ENCODE results near the gene BMP10.

The BMP10 gene

GRCh38 chr2:68879296-68879695 lies 8.1 kb upstream of the BMP10 start:
- Mint-ChIP-seq H3K36me3 (no peaks in the 10 kb centered on the region), H3K27me3 (peaks cover 9% of the 10 kb centered on the region), H3K27ac (no peak overlapping the region), H3K4me1 (no peaks in the 10 kb centered on the region), H3K9me3 (no peaks in the 10 kb centered on the region), H3K4me3 (no peak overlapping the region)
- DNase-seq (ENCODE audit: low spot score in 2 of 2) (no peak), ATAC-seq (ENCODE audit: low read depth) (no peak)

DNA sequence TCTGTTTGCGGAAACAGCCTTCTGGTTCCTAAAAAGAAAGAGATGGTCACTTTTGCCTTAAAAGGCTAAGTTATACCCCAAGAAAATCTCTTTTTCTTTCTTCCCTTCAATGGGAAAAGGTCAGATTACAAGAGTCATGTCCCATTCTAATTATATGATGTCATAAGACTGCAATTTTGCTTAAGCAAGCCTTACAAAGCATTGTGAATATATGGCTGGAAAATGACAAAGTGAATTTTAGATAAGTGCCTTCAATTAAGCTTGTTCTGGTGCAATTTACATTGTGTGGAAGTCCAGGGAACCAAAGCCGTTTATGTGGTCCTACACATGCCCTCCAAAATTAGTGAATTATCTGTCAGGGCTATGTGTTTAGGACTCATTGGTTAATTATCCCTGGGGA lies 7.6 kb upstream of the BMP10 start:
- DNase-seq (ENCODE audit: low spot score in 2 of 2) = no peak
- Mint-ChIP-seq H3K36me3 (no peaks in the 10 kb centered on the region), H3K27ac (no peak overlapping the region), H3K4me1 (no peaks in the 10 kb centered on the region), H3K4me3 (no peak overlapping the region), H3K27me3 (peaks cover 9% of the 10 kb centered on the region), H3K9me3 (no peaks in the 10 kb centered on the region)
- ATAC-seq (ENCODE audit: low read depth) = no peak

- no peak for ATAC-seq (ENCODE audit: low read depth)
- no peaks in the 10 kb centered on the region for H3K4me1 Mint-ChIP-seq
- H3K27me3 Mint-ChIP-seq = peaks cover 9% of the 10 kb centered on the region
- no peak overlapping the region for H3K27ac Mint-ChIP-seq
- no peaks in the 10 kb centered on the region for H3K36me3 Mint-ChIP-seq
- no peaks in the 10 kb centered on the region for H3K9me3 Mint-ChIP-seq
- DNase-seq (ENCODE audit: low spot score in 2 of 2) = no peak
- no peak overlapping the region for H3K4me3 Mint-ChIP-seq
These were observed 7.0 kb upstream of the BMP10 start for GRCh38 chr2:68878071-68878711.

GRCh38 chr2:68877079-68877772 lies 6.0 kb upstream of the BMP10 start:
- no peak overlapping the region for H3K4me3 Mint-ChIP-seq
- peaks cover 9% of the 10 kb centered on the region for H3K27me3 Mint-ChIP-seq
- no peak overlapping the region for H3K27ac Mint-ChIP-seq
- ATAC-seq (ENCODE audit: low read depth) (no peak), DNase-seq (ENCODE audit: low spot score in 2 of 2) (no peak)
- no peaks in the 10 kb centered on the region for H3K9me3 Mint-ChIP-seq
- no peaks in the 10 kb centered on the region for H3K4me1 Mint-ChIP-seq
- no peaks in the 10 kb centered on the region for H3K36me3 Mint-ChIP-seq

GRCh38 chr2:68870215-68870614 lies 982 bp downstream of the BMP10 start:
- Mint-ChIP-seq H3K27ac (no peak overlapping the region), H3K4me1 (no peaks in the 10 kb centered on the region), H3K36me3 (no peaks in the 10 kb centered on the region), H3K9me3 (no peaks in the 10 kb centered on the region), H3K4me3 (no peak overlapping the region), H3K27me3 (peaks cover 8% of the 10 kb centered on the region)
- no peak for DNase-seq (ENCODE audit: low spot score in 2 of 2)
- ATAC-seq (ENCODE audit: low read depth) = no peak

- Mint-ChIP-seq H3K36me3 (no peaks in the 10 kb centered on the region), H3K4me3 (no peak overlapping the region), H3K27me3 (peaks cover 3% of the 10 kb centered on the region), H3K4me1 (no peaks in the 10 kb centered on the region), H3K9me3 (no peaks in the 10 kb centered on the region), H3K27ac (no peak overlapping the region)
- ATAC-seq (ENCODE audit: low read depth) (no peak), DNase-seq (ENCODE audit: low spot score in 2 of 2) (no peak)
These were observed 6.1 kb downstream of the BMP10 start for GRCh38 chr2:68865108-68865507.

GRCh38 chr2:68863996-68864395 lies 7.2 kb downstream of the BMP10 start:
- Mint-ChIP-seq H3K27ac (no peak overlapping the region), H3K9me3 (no peaks in the 10 kb centered on the region), H3K27me3 (peaks cover 3% of the 10 kb centered on the region), H3K4me1 (no peaks in the 10 kb centered on the region), H3K36me3 (no peaks in the 10 kb centered on the region), H3K4me3 (no peak overlapping the region)
- DNase-seq (ENCODE audit: low spot score in 2 of 2) (no peak), ATAC-seq (ENCODE audit: low read depth) (no peak)

DNA sequence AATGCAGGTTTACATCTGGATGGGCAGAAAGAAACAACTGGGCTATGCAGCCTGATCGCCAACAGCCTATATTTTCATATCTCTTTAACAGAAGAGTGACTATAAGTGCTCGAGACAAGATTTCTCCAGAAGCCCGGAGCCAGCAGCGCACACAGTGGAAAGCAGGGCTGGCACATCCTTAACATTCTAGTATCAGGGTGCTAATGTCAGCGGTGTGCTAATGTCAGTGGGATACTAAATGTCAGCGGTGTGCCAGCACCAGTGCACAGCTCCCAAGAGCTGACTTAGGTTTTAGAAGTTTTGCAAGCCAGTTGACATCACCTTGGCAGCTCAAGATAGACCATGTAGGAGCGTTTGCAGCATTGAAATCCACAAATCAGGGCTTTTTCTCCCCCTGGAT lies 8.3 kb downstream of the BMP10 start:
- ATAC-seq (ENCODE audit: low read depth) (no peak), DNase-seq (ENCODE audit: low spot score in 2 of 2) (no peak)
- Mint-ChIP-seq H3K4me1 (peaks cover 6% of the 10 kb centered on the region), H3K36me3 (no peaks in the 10 kb centered on the region), H3K27me3 (peaks cover 1% of the 10 kb centered on the region), H3K27ac (no peak overlapping the region), H3K4me3 (no peak overlapping the region), H3K9me3 (no peaks in the 10 kb centered on the region)

GRCh38 chr2:68861330-68861729 lies 9.9 kb downstream of the BMP10 start:
- ATAC-seq (ENCODE audit: low read depth) (no peak), DNase-seq (ENCODE audit: low spot score in 2 of 2) (no peak)
- Mint-ChIP-seq H3K9me3 (no peaks in the 10 kb centered on the region), H3K27me3 (peaks cover 1% of the 10 kb centered on the region), H3K27ac (no peak overlapping the region), H3K4me3 (no peak overlapping the region), H3K36me3 (no peaks in the 10 kb centered on the region), H3K4me1 (peaks cover 11% of the 10 kb centered on the region)

DNA sequence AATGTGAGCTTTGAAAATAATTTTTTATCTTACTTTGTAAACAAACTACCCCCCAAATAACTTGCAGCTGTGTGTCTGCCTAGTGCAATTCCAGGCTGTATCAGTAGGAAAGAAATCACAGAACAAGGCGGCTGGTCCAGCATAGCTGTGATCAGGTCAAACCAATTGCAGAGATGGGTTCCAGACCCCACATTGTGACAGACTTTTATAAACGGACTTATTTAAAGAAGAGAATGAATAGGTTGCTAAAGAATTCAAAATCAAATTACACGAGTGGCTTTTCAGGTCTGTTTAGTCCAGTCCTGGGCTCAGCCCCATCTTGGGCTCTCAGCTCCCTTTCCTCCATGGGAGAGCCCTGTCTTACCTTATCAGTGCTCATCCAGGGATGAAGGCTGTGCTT lies 11.1 kb downstream of the BMP10 start:
- ATAC-seq (ENCODE audit: low read depth) (no peak), DNase-seq (ENCODE audit: low spot score in 2 of 2) (no peak)
- no peak overlapping the region for H3K27ac Mint-ChIP-seq
- no peaks in the 10 kb centered on the region for H3K9me3 Mint-ChIP-seq
- no peaks in the 10 kb centered on the region for H3K27me3 Mint-ChIP-seq
- peaks cover 11% of the 10 kb centered on the region for H3K4me1 Mint-ChIP-seq
- H3K4me3 Mint-ChIP-seq = no peak overlapping the region
- H3K36me3 Mint-ChIP-seq = no peaks in the 10 kb centered on the region

DNA sequence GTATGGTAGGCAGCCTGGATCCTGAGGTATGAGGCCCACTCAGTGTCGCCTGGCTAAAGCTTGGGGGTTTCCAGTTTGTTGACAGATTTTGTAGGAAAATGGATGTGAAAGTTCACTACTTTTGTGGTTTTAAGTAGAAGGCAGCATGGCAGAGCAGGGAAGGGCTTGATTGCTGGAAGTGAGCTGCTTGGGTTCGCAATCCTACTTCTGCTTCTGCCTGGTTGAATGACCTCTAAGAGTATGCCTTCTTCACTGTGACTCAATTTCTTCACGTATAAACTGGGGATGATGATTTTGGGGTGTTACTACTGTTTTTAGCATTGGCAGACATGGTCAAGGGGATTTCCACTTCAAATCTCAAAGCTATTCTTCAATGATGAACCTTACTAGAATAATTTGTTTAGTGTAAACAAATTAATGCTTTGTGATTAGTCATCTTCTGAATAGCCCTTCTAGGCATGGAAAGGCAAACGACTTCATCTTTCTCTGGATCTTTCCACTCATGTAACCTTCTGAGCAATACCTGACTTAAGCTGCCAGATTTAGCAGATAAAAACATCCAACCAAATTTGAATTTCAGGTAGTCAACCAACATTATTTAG lies 13.2 kb downstream of the BMP10 start:
- Mint-ChIP-seq H3K4me1 (peaks cover 11% of the 10 kb centered on the region), H3K27ac (peak overlapping the region; percentile 60), H3K36me3 (no peaks in the 10 kb centered on the region), H3K27me3 (no peaks in the 10 kb centered on the region), H3K4me3 (no peak overlapping the region), H3K9me3 (no peaks in the 10 kb centered on the region)
- DNase-seq (ENCODE audit: low spot score in 2 of 2) (peak; percentile 20 to 23), ATAC-seq (ENCODE audit: low read depth) (peak; percentile 96)

DNA sequence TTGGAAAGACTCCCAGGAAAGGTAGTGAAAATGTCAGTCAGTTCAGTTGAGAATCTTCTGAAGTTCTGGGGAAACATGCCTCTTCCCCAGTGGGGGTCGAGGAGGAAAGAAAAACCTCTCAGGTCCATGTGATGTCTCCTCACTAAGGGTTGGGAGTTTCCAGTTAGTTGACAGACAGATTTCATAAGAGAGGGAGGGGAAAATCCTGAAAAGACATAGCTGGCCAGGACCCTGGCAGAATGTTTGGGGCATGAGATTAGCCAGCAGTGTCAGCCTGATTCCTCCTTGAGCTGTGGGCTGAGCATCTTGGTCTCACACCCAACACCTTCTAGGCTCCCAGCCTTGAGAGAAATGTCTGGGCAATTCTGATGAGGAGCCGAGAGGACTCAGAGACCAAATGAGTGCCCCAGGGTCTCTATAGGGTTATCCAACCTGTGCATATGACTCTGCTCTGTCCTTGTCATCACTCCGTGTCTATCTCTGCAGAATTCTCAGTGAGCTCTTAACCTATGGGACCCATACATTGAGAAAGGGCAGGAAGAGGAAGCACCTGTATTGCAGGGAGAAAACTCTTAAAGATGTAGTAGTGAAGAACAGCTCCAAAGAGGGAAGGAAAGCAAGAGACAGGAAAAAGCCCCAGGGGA lies 13.9 kb downstream of the BMP10 start:
- no peak for ATAC-seq (ENCODE audit: low read depth)
- Mint-ChIP-seq H3K4me3 (no peak overlapping the region), H3K9me3 (no peaks in the 10 kb centered on the region), H3K4me1 (peaks cover 11% of the 10 kb centered on the region), H3K27ac (no peak overlapping the region), H3K27me3 (no peaks in the 10 kb centered on the region), H3K36me3 (no peaks in the 10 kb centered on the region)
- DNase-seq (ENCODE audit: low spot score in 2 of 2) = no peak

GRCh38 chr2:68855550-68855949 lies 15.6 kb downstream of the BMP10 start:
- H3K4me1 Mint-ChIP-seq = peaks cover 11% of the 10 kb centered on the region
- ATAC-seq (ENCODE audit: low read depth) = no peak
- no peak for DNase-seq (ENCODE audit: low spot score in 2 of 2)
- no peak overlapping the region for H3K4me3 Mint-ChIP-seq
- no peaks in the 10 kb centered on the region for H3K36me3 Mint-ChIP-seq
- H3K27ac Mint-ChIP-seq = no peak overlapping the region
- no peaks in the 10 kb centered on the region for H3K9me3 Mint-ChIP-seq
- H3K27me3 Mint-ChIP-seq = no peaks in the 10 kb centered on the region

DNA sequence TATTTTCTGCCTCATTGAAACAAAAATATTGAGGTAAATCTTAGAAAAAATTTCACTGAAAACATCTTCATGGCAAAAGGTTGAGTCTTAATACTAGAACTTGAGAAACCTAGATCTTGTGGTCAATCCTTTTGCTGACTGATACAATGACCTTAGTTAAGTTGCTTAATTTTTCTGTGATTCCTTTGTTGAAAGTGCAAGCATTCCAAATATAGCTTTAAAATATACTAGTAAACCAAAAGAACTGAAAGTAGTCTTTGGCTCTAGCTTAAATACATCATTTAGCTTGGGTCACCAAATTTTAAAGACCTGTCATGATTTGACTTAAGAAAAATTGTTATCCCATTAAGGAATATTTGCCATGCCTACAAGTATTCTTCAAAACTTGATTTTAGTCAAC lies 16.7 kb downstream of the BMP10 start:
- Mint-ChIP-seq H3K27me3 (no peaks in the 10 kb centered on the region), H3K27ac (no peak overlapping the region), H3K4me1 (peaks cover 11% of the 10 kb centered on the region), H3K9me3 (no peaks in the 10 kb centered on the region), H3K4me3 (no peak overlapping the region), H3K36me3 (no peaks in the 10 kb centered on the region)
- DNase-seq (ENCODE audit: low spot score in 2 of 2) (no peak), ATAC-seq (ENCODE audit: low read depth) (no peak)

Data from memory B cell (primary cell).